ENCODE measurements around the gene FNDC8. TPM values are rescaled to one million over a fixed set of nuclear protein-coding genes. Genes with fewer than 3 reads are reported as not detected.

The FNDC8 gene
- total and polyA plus RNA-seq, 2 of the 8 experiments (the other 6 are each of a cell fraction or from before 2014, with no cell fraction given): not detected

DNA sequence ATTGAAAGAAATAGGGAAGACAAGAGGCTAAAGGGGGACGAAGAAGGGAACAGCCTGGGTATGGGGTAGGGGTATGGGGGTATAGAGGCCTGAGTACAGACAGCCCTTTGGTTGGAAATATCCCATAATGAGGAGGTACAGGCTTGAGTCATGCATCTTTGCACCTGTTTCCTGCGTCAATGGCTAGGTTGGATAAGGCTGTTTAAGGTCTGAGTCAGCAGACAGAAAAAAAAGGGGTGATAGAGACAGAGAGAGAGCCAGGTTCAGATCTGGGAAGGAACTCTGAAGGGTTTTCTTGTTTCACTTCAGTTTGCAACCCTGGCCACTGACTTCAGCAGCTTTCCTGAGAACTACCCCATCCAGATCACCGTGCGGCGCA lies 8.5 kb downstream of the FNDC8 start:
- Histone ChIP-seq H3K27ac (ENCODE audit: low read depth, low read length) (no peak overlapping the region), H3K14ac (ENCODE audit: insufficient read length) (no peak overlapping the region), H4K5ac (ENCODE audit: insufficient read length, low read depth, low read length) (no peak overlapping the region), H2BK120ac (replicated peaks; ENCODE audit: low read depth, low read length) (no peak overlapping the region), H4K8ac (ENCODE audit: extremely low read depth, insufficient read depth, low read length) (no peak overlapping the region), H3K4me3 (ENCODE audit: extremely low read depth in 1 of 4, insufficient read depth in 2 of 4, low read depth in 3 of 4, low read length in 4 of 4) (no peak overlapping the region), H3K56ac (replicated peaks; ENCODE audit: insufficient read length, low read depth, low read length) (no peak overlapping the region), H3K23me2 (ENCODE audit: low read depth, low read length) (no peaks in the 10 kb centered on the region), H2BK15ac (ENCODE audit: low read length) (no peak overlapping the region), H2BK12ac (ENCODE audit: low read depth, low read length) (no peak overlapping the region), H3K9ac (replicated peaks in 1 of 4; ENCODE audit: extremely low read depth in 1 of 4, low read depth in 3 of 4, low read length in 3 of 4) (no peak overlapping the region), H3K27me3 (replicated peaks in 1 of 4; ENCODE audit: control insufficient read depth in 3 of 4, extremely low read depth in 1 of 4, insufficient read depth in 3 of 4, low read length in 3 of 4) (peaks cover 0 to 2% (median 0%) of the 10 kb centered on the region in 4 experiments; a peak in 2 of 7 replicates), H2BK20ac (ENCODE audit: low read length) (no peak overlapping the region), H3K4ac (replicated peaks; ENCODE audit: insufficient read length, low read depth, low read length) (no peak overlapping the region), H2BK5ac (ENCODE audit: low read depth, low read length) (no peak overlapping the region), H4K20me1 (replicated peaks in 1 of 2; ENCODE audit: control insufficient read depth in 1 of 2, insufficient read depth in 2 of 2, low read length in 2 of 2) (peaks cover 5 to 23% of the 10 kb centered on the region in 2 experiments), H3K4me2 (ENCODE audit: insufficient read depth in 1 of 2, low read depth in 2 of 2, low read length in 2 of 2) (no peak overlapping the region), H4K91ac (replicated peaks; ENCODE audit: insufficient read length, low read length) (no peak overlapping the region), H3K9me3 (ENCODE audit: insufficient read depth in 2 of 2, low read depth in 1 of 2, low read length in 1 of 2) (peaks cover 0 to 3% of the 10 kb centered on the region in 2 experiments; a peak in 1 of 4 replicates), H3K79me2 (ENCODE audit: control insufficient read depth in 1 of 2, insufficient read depth in 2 of 2, low read length in 2 of 2) (no peaks in the 10 kb centered on the region), H2AFZ (ENCODE audit: low read length) (no peak overlapping the region), H3K18ac (ENCODE audit: extremely low read depth, low read length) (no peak overlapping the region), H3K23ac (ENCODE audit: insufficient read length) (no peak overlapping the region), H3K36me3 (ENCODE audit: control insufficient read depth in 2 of 4, insufficient read depth in 4 of 4, low read length in 3 of 4) (peaks cover 24 to 41% (median 37%) of the 10 kb centered on the region in 4 experiments), H3K4me1 (replicated peaks in 1 of 4; ENCODE audit: control insufficient read depth in 3 of 4, insufficient read depth in 4 of 4, low read length in 3 of 4) (no peaks in the 10 kb centered on the region), H2AK5ac (ENCODE audit: low read depth, low read length) (no peak overlapping the region), H3K79me1 (ENCODE audit: low read depth, low read length) (no peaks in the 10 kb centered on the region)
- WGBS, 2 experiments (ENCODE audit: extremely low coverage in 1 of 2, insufficient coverage in 1 of 2, insufficient read length in 1 of 2, insufficient replicate concordance in 2 of 2, low coverage in 1 of 2, low lambda C conversion rate in 2 of 2, missing lambda C conversion rate in 1 of 2): 93% methylated on average over 5 of the region's 5 CpGs; no CpG with 5 or more reads in 1 of the 2 experiments
- DNase-seq (ENCODE audit: low read depth in 1 of 2, low spot score in 2 of 2) (no peak), FAIRE-seq (no peak)
- TF ChIP-seq POLR2AphosphoS5 (IDR thresholded peaks at IDR 0.05; ENCODE audit: low read depth, low read length): peak; percentile 18; the same call in 1 of the 2 replicates
- TF ChIP-seq ASH2L (IDR thresholded peaks at IDR 0.05; ENCODE audit: low read length): no peak
- TF ChIP-seq, protein P1, sequence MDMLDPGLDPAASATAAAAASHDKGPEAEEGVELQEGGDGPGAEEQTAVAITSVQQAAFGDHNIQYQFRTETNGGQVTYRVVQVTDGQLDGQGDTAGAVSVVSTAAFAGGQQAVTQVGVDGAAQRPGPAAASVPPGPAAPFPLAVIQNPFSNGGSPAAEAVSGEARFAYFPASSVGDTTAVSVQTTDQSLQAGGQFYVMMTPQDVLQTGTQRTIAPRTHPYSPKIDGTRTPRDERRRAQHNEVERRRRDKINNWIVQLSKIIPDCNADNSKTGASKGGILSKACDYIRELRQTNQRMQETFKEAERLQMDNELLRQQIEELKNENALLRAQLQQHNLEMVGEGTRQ (IDR thresholded peaks at IDR 0.05; ENCODE audit: low read length): no peak
- no peak for TF ChIP-seq KDM4A (IDR thresholded peaks at IDR 0.05; ENCODE audit: low read depth, low read length, severe bottlenecking)
- TF ChIP-seq ZNF274 (IDR thresholded peaks at IDR 0.05; ENCODE audit: borderline replicate concordance, extremely low read depth, low read length): no peak
- TF ChIP-seq CEBPB (IDR thresholded peaks at IDR 0.05; ENCODE audit: low read depth, low read length): no peak
- POLR2A ChIA-PET (ENCODE audit: partially characterized antibody): interaction anchor here (0.6 to 7.5 kb wide), 10 partner anchors 9 to 178 kb away, joined by 3 to 84 read pairs (median 4); partner anchors contain the start of genes FNDC8, NLE1 and RAD51D
- CTCF ChIA-PET (ENCODE audit: partially characterized antibody): no interaction called here
